Tibial nerve (tissue), 4 donors: ENCODE data around the gene ATP5ME. TPM values are rescaled to one million over a fixed set of nuclear protein-coding genes. Genes with fewer than 3 reads are reported as not detected.
A peak's percentile ranks its signal among the peaks of the same experiment; 100 is the strongest.
"Not testable (repeated sequence)": the region's sequence is repeated elsewhere in the genome, so short reads cannot be mapped to it uniquely, and the experiment has no call there.

Experiments used
- DNase-seq, 2 donors: peaks; one replicate each; pipeline ENCODE4 v3.0.0-alpha.2; 2019; ENCODE audit warnings: low spot score in 2 of 2
- H3K27ac ChIP-seq, 4 donors: fragments of 200-600 bp; sonication (generic) in 3 of 4; one replicate each; pipeline ENCODE4 v1.5.1; 2017 to 2019; ENCODE audit warnings: mild to moderate bottlenecking in 1 of 4
- H3K27me3 ChIP-seq, 2 donors: fragments of 200-600 bp; sonication (generic) in 1 of 2; one replicate each; pipeline versions ENCODE4 v1.5.1 to v1.6.0; 2017 to 2019
- H3K36me3 ChIP-seq, 3 donors: fragments of 200-600 bp; sonication (generic); one replicate each; pipeline ENCODE4 v1.5.1; 2018 to 2019
- H3K4me1 ChIP-seq, 4 donors: fragments of 200-600 bp; sonication (generic) in 3 of 4; one replicate each; pipeline ENCODE4 v1.5.1; 2017 to 2019
- H3K4me3 ChIP-seq, 4 donors: fragments of 200-600 bp; sonication (generic) in 3 of 4; one replicate each; pipeline ENCODE4 v1.5.1; 2017 to 2019; ENCODE audit warnings: mild to moderate bottlenecking in 1 of 4, moderate library complexity in 1 of 4
- H3K9me3 ChIP-seq, 4 donors: fragments of 200-600 bp; sonication (generic) in 3 of 4; one replicate each; pipeline ENCODE4 v1.5.1; 2017 to 2019
- EP300 ChIP-seq, 2 donors: sonication (generic); formaldehyde crosslinking; IDR thresholded peaks; one replicate each; pipeline ENCODE4 v1.6.1; 2017; ENCODE audit warnings: antibody characterized with exemption in 2 of 2, mild to moderate bottlenecking in 1 of 2
- POLR2A ChIP-seq, 2 donors: fragments of 450-650 bp; IDR thresholded peaks; one replicate each; pipeline ENCODE4 v1.6.1; 2017; ENCODE audit warnings: antibody characterized with exemption in 2 of 2, mild to moderate bottlenecking in 2 of 2, moderate library complexity in 2 of 2
- WGBS, 2 donors: methylation state at CpG; one replicate each; pipeline ENCODE4 v1.1.5; 2018; 5-methylcytosine and 5-hydroxymethylcytosine counted together
- total RNA-seq, 4 donors: library from RNA; depleted of rRNA; stranded (reverse); fragments of >200 nt; gene quantifications; one replicate each; pipeline ENCODE4 v1.1.0, GENCODE V29; 2016
- TF ChIP-seq, protein P1 (sequence below), 5 experiments: fragments of 200-600 bp in 3 of 5; fragments of 450-650 bp in 2 of 5; sonication (generic) in 3 of 5; IDR thresholded peaks; one replicate each; pipeline ENCODE4 v1.5.1; 2016 to 2019; ENCODE audit warnings: antibody characterized with exemption in 5 of 5, mild to moderate bottlenecking in 3 of 5, moderate library complexity in 2 of 5

The ATP5ME gene
- total RNA-seq, 4 donors from 2014 or later = 50.0 to 219 (median 139) TPM

DNA sequence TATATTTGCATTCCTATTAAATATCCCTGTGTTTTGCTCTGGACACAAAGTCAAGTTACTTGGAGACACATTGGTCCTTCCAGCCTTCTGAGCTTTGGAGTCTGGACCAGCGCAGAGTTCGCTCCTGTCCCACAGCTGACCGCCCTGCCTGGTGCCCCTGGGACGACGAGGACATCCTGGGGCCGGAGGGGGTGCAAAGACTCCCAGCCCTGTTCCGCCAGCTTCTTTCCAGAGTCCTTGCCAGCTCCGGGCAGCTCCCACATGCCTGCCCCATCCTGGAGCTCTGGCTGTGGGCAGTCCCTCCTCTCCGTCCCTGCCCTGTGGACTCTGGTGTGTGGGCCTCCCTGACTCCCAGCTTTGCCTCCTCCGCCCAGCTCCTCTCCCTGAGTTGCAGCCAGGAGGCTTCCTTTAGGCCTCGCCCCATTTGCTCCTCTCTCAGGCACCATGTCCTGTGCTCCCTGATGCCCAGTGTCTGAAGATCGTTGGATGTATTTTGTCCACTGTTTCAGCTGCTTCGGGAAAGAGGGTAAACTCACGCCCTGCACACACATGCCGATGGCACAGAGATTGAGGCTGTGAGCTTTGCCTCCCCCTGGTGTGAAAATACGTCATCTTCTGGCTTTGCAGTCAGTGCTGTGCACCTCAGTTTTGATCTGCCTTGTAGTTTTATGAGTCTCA, 26.6 kb upstream of the ATP5ME start:
- 71 to 76% methylated on average over 14 to 16 of the region's 16 CpGs for WGBS, 2 donors
- H3K36me3 ChIP-seq = no peaks in the 10 kb centered on the region
- H3K4me1 ChIP-seq = peaks cover 0 to 7% (median 2%) of the 10 kb centered on the region in 4 donors
- H3K9me3 ChIP-seq = no peaks in the 10 kb centered on the region
- H3K27me3 ChIP-seq = no peaks in the 10 kb centered on the region
- TF ChIP-seq, protein P1, sequence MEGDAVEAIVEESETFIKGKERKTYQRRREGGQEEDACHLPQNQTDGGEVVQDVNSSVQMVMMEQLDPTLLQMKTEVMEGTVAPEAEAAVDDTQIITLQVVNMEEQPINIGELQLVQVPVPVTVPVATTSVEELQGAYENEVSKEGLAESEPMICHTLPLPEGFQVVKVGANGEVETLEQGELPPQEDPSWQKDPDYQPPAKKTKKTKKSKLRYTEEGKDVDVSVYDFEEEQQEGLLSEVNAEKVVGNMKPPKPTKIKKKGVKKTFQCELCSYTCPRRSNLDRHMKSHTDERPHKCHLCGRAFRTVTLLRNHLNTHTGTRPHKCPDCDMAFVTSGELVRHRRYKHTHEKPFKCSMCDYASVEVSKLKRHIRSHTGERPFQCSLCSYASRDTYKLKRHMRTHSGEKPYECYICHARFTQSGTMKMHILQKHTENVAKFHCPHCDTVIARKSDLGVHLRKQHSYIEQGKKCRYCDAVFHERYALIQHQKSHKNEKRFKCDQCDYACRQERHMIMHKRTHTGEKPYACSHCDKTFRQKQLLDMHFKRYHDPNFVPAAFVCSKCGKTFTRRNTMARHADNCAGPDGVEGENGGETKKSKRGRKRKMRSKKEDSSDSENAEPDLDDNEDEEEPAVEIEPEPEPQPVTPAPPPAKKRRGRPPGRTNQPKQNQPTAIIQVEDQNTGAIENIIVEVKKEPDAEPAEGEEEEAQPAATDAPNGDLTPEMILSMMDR (IDR thresholded peaks at IDR 0.05) = no peak
- TF ChIP-seq EP300 (IDR thresholded peaks at IDR 0.05) (no peak), POLR2A (IDR thresholded peaks at IDR 0.05) (no peak)
- no peak overlapping the region for H3K27ac ChIP-seq
- no peak overlapping the region for H3K4me3 ChIP-seq
- no peak for DNase-seq

DNA sequence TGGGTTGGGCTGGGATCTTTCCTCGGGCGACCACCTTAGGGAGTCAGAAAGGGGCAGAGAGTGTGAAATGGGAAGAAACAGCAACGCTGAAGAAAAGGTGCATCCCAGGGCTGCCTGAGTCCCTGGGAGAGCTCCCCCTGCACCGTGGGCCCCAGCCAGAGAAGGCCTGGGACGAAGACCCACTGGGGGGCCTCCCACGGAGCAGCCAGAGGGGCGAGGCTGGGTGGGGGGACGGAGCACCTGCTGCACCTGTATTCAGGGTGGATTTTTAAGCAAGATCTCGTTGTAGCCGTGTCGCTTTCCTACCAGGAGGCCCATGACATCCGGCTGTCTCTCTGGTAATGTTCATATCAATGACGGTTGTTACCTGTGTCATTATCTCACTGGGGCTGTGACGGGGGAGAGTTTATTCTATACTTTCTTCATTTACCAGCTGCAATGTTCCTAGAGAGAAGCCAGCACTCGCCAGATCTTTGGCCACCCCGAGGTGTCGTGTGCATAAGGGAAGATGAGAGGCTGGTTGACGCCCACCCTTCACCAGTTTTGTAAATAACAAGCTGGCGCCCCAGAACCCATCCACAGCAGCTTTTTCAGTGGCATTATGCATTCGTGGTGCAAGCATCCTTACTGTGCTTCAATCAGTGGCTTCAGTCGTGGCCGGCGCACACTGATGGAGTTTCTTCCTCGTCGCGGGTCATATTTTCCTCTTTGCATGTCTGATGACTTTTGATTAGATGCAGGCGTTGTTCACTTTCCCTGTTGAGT, 25.9 kb upstream of the ATP5ME start:
- no peak for DNase-seq
- 82 to 84% methylated on average over 27 of the region's 27 CpGs for WGBS, 2 donors

DNA sequence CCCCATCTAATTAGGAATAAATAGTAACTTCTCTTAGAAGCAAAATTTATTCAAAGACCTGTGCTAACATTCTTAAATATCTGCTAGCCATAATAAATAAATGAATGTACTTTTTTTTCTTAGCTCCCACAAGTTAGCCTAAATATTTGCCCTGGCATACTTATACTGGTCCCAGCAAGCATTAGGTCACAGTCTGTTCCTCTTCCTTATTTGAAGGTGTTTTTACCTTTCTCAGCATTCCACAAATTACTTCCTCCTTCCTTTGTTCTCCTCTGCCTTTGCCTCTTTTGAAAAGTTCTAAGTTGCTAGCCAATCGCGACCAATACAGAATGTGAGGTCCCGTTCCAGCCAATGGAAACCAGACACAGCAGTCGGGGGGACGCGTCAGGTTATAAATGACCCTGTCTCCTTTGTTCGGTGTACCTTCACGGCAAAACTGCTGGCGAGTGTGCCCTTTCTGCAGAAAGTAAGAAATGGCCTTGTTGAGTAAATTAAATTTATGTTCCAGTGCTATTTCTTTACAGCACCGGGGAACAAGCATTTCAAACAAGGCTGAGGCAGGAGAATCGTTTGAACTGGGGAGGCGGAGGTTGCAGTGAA, 20.4 kb upstream of the ATP5ME start:
- not testable (repeated sequence) for H3K4me3 ChIP-seq, DNase-seq, H3K36me3 ChIP-seq, H3K4me1 ChIP-seq, H3K27me3 ChIP-seq, H3K27ac ChIP-seq, H3K9me3 ChIP-seq
- WGBS, 2 donors = 87 to 88% methylated on average over 12 of the region's 12 CpGs

More for the DNA sequence above, 25.9 kb upstream of the ATP5ME start:
- Histone ChIP-seq H3K27ac (peak overlapping the region in 1 of 4 donors; percentile 26), H3K4me1 (peaks cover 0 to 3% (median under 1%) of the 10 kb centered on the region in 4 donors), H3K4me3 (no peak overlapping the region), H3K36me3 (no peaks in the 10 kb centered on the region), H3K9me3 (no peaks in the 10 kb centered on the region), H3K27me3 (no peaks in the 10 kb centered on the region)
- TF ChIP-seq EP300 (IDR thresholded peaks at IDR 0.05) (no peak), POLR2A (IDR thresholded peaks at IDR 0.05) (no peak)
- TF ChIP-seq, protein P1 (IDR thresholded peaks at IDR 0.05) = no peak

DNA sequence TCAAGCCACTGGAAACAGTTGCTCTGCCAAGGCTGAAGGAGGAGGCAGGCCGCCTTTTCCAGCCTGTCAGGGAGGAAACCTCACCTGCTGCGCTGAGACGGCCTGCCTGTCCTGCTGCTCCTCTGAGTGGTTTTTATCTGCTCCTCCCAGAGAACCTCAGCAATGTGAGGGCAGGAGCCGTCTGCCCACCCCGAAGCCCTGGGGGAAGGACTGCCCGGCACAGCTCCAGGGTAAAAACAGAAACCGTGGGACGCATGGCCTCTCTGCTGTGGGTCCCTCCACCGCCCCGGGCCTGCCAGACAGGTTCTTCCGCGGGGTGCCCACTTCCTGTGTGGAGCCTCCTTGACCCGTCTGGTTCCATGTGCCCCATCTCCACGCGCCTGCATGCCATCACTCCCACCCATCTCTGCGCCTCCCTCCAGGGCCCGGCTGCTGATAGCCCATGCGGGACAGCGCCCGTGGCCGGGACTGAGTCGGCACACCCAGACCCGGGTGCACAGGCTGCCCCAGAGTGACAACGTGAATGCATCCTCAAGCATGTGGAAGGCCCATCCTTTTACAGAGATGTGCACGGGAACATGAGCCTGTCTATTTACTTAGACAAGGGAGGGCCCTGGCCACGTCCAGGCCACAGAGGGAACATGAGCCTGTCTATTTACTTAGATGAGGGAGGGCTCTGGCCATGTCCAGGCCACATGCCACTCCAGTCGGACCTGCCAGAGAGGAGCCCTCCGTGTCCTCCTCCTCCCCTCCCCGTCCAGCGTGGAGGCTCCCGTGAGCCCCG, 18.9 kb upstream of the ATP5ME start:
- Histone ChIP-seq H3K4me3 (no peak overlapping the region), H3K4me1 (peaks cover 0 to 22% (median 11%) of the 10 kb centered on the region in 4 donors), H3K27ac (no peak overlapping the region), H3K27me3 (peaks cover 0 to 11% of the 10 kb centered on the region in 2 donors), H3K36me3 (no peaks in the 10 kb centered on the region), H3K9me3 (no peaks in the 10 kb centered on the region)
- TF ChIP-seq, protein P1 (IDR thresholded peaks at IDR 0.05) = no peak
- TF ChIP-seq EP300 (IDR thresholded peaks at IDR 0.05) (no peak), POLR2A (IDR thresholded peaks at IDR 0.05) (no peak)
- DNase-seq = no peak
- WGBS, 2 donors = 77 to 81% methylated on average over 32 of the region's 32 CpGs

DNA sequence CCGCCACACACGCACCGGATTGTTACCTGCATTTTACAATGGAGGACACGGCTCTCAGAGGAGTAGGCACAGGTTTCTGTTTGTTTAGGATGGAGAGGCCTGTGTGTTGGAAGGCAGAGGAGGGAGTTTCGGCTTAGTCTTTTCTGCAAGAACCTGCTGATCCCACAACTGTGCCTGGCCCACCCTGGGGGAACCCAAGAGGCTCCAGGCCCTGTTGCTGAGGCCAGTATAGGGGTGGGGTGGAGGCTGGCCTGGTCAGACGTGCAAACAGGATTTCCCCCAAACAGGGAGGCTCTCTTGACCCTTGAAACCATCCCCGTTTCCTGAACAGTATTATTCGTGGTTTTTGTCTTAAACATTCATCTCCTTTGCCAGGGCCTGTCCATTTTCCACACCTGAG, 15.6 kb upstream of the ATP5ME start:
- Histone ChIP-seq H3K4me3 (peak overlapping the region in 2 of 4 donors; percentile 21 to 55), H3K9me3 (no peaks in the 10 kb centered on the region), H3K36me3 (no peaks in the 10 kb centered on the region), H3K27ac (peak overlapping the region in 3 of 4 donors; percentile 76 to 87 (median 82)), H3K4me1 (peaks cover 0 to 37% (median 14%) of the 10 kb centered on the region in 4 donors), H3K27me3 (peaks cover 0 to 11% of the 10 kb centered on the region in 2 donors)
- 83 to 84% methylated on average over 7 to 8 of the region's 8 CpGs for WGBS, 2 donors
- TF ChIP-seq, protein P1 (IDR thresholded peaks at IDR 0.05) = no peak
- TF ChIP-seq EP300 (IDR thresholded peaks at IDR 0.05) (no peak), POLR2A (IDR thresholded peaks at IDR 0.05) (no peak)
- DNase-seq = no peak
